HL-60 (cell line): ENCODE data around the gene NCS1.

ENCODE experiments used
- DNase-seq, 2 experiments: peaks; one replicate each; pipeline ENCODE4 v3.0.0-alpha.2; 2010 to 2020; ENCODE audit warnings: low read depth in 1 of 2, low spot score in 1 of 2
- H3K27ac ChIP-seq: fragments of 250-450 bp; sonication (Bioruptor Pico); replicated peaks from 2 replicates; pipeline ENCODE4 v1.5.1; 2020; ENCODE audit warnings: mild to moderate bottlenecking, moderate library complexity
- H3K27me3 ChIP-seq: fragments of 250-450 bp; sonication (Bioruptor Pico); 2 replicates; pipeline ENCODE4 v1.5.1; 2021; ENCODE audit warnings: mild to moderate bottlenecking, moderate library complexity; ENCODE audit not compliant: insufficient read depth, poor library complexity, severe bottlenecking
- H3K4me3 ChIP-seq: replicated peaks from 2 replicates; pipeline ENCODE4 v1.5.1; 2011; ENCODE audit warnings: mild to moderate bottlenecking, control low read depth, low read length; ENCODE audit not compliant: insufficient read depth
- GABPA ChIP-seq: IDR thresholded peaks from 2 replicates; pipeline ENCODE4 v1.6.1; 2012; ENCODE audit warnings: low read depth
- POLR2AphosphoS5 ChIP-seq: IDR thresholded peaks from 2 replicates; pipeline ENCODE4 v1.6.1; 2012; ENCODE audit warnings: low read depth
- SPI1 ChIP-seq: IDR thresholded peaks from 2 replicates; pipeline ENCODE4 v1.6.1; 2012; ENCODE audit warnings: low read depth, mild to moderate bottlenecking, borderline replicate concordance
- TF ChIP-seq, protein P1 (sequence below): IDR thresholded peaks from one replicate; pipeline ENCODE4 v1.5.1; 2011; ENCODE audit warnings: low read length, control low read depth, inconsistent platforms; ENCODE audit not compliant: insufficient read depth
- TF ChIP-seq, protein P2 (sequence below): IDR thresholded peaks from 2 replicates; pipeline ENCODE4 v1.6.1; 2012; ENCODE audit warnings: low read depth; ENCODE audit not compliant: insufficient replicate concordance

The NCS1 gene

DNA sequence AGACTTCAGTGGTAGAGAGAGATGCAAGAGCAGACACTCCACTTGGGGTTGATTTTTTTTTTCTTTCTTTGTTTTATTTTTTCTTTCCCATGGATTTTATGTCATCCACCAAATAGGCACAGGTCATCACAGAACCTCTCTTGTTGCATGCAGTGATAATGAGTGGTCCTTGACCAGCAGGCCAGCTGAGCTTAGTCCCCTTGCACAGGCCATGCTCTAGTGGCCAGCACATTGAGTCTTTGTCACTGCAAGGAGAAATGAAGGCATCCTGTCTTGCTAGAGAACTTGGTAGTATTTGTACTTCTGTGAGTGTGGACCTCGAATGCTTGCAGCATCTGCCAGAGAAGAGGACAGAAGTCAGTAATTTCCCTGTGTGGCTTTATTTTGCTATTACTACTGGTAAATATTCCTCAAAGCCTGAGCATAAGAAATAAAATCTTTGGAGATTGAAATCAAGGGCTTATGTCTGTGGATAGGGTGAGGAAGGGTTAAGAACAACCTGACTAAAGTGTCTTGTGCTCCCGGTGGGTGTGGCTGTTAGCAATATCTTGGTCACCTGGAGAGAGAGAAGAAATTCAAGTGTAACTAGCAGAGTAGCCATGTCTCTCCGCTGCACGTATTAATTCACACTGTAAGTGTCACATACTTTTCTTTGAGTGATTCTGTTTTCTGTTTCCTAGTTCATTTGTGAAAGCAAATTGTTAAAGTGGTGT is 45.3 kb upstream of the NCS1 start:
- Histone ChIP-seq H3K27me3 (no peaks in the 10 kb centered on the region), H3K4me3 (no peak overlapping the region), H3K27ac (no peak overlapping the region)
- TF ChIP-seq SPI1 (no peak), POLR2AphosphoS5 (no peak), GABPA (no peak)
- TF ChIP-seq, protein P1, sequence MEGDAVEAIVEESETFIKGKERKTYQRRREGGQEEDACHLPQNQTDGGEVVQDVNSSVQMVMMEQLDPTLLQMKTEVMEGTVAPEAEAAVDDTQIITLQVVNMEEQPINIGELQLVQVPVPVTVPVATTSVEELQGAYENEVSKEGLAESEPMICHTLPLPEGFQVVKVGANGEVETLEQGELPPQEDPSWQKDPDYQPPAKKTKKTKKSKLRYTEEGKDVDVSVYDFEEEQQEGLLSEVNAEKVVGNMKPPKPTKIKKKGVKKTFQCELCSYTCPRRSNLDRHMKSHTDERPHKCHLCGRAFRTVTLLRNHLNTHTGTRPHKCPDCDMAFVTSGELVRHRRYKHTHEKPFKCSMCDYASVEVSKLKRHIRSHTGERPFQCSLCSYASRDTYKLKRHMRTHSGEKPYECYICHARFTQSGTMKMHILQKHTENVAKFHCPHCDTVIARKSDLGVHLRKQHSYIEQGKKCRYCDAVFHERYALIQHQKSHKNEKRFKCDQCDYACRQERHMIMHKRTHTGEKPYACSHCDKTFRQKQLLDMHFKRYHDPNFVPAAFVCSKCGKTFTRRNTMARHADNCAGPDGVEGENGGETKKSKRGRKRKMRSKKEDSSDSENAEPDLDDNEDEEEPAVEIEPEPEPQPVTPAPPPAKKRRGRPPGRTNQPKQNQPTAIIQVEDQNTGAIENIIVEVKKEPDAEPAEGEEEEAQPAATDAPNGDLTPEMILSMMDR, result no peak
- TF ChIP-seq, protein P2, sequence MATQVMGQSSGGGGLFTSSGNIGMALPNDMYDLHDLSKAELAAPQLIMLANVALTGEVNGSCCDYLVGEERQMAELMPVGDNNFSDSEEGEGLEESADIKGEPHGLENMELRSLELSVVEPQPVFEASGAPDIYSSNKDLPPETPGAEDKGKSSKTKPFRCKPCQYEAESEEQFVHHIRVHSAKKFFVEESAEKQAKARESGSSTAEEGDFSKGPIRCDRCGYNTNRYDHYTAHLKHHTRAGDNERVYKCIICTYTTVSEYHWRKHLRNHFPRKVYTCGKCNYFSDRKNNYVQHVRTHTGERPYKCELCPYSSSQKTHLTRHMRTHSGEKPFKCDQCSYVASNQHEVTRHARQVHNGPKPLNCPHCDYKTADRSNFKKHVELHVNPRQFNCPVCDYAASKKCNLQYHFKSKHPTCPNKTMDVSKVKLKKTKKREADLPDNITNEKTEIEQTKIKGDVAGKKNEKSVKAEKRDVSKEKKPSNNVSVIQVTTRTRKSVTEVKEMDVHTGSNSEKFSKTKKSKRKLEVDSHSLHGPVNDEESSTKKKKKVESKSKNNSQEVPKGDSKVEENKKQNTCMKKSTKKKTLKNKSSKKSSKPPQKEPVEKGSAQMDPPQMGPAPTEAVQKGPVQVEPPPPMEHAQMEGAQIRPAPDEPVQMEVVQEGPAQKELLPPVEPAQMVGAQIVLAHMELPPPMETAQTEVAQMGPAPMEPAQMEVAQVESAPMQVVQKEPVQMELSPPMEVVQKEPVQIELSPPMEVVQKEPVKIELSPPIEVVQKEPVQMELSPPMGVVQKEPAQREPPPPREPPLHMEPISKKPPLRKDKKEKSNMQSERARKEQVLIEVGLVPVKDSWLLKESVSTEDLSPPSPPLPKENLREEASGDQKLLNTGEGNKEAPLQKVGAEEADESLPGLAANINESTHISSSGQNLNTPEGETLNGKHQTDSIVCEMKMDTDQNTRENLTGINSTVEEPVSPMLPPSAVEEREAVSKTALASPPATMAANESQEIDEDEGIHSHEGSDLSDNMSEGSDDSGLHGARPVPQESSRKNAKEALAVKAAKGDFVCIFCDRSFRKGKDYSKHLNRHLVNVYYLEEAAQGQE, result no peak
- DNase-seq, result no peak

DNA sequence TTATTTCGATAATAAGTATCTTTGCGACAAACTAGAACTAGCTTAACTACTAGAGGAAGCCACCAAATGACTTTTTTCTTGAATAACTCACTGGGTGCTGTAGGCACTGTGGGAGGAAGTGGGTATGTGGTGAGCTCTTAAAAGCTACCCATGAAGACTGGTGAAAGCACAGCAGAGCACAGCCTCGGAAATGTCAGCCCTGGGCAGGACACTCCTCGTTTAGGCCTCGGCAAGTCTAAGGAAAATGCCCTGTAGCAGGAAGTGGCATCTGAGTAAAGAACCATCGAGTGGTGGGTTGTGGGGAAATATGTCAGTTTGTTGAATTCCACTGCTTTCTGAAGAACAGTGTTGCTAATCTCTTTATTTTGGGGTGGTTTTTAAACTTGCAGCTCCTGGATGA is 44.0 kb upstream of the NCS1 start:
- TF ChIP-seq GABPA (0 out of 2 replicates have a peak, but pooled peaks have one; percentile 11), POLR2AphosphoS5 (no peak), SPI1 (peak; percentile 92)
- TF ChIP-seq, protein P1, result no peak
- TF ChIP-seq, protein P2, result no peak
- peak; percentile 32 to 78 for DNase-seq
- H3K27me3 ChIP-seq, result no peaks in the 10 kb centered on the region
- H3K4me3 ChIP-seq, result no peak overlapping the region
- peak overlapping the region; percentile 64 for H3K27ac ChIP-seq

DNA sequence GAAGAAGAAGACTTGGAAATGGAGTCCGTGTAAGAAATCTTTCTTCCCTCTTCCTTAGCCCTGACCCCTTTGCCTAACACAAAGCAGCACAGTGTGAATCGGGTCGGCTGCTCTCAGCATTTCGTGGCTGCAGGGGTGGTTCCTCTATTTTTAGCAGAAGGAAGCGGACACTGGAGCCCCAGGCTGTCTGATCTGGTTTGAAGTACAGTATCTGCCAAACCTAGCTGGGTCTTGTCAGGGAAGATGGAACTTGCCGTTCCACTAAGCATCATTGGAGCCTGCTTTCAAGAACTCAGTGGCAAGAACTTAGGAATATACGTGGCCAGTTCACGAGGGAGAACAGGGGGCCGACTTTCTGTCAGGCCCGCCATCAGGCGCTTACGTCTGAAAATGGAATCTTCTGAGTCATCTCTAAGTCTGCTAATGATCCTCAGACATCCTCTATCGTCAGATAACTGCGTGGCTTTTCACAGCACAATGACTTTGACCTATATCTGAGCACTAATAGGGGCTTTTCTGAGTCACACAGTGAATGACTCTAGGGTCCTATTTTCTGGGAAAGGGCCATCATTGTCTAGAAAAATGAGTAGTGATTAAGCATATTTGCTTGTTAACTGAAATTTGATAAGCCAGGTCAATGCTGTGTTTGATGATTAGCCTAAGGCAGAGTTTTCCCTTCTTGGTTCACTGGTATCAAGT is 43.3 kb upstream of the NCS1 start:
- Histone ChIP-seq H3K27ac (peak overlapping the region; percentile 64), H3K4me3 (no peak overlapping the region), H3K27me3 (no peaks in the 10 kb centered on the region)
- TF ChIP-seq SPI1 (peak; percentile 67; the same call in 1 of the 2 replicates), GABPA (no peak)
- DNase-seq, result peak; percentile 41 to 90

DNA sequence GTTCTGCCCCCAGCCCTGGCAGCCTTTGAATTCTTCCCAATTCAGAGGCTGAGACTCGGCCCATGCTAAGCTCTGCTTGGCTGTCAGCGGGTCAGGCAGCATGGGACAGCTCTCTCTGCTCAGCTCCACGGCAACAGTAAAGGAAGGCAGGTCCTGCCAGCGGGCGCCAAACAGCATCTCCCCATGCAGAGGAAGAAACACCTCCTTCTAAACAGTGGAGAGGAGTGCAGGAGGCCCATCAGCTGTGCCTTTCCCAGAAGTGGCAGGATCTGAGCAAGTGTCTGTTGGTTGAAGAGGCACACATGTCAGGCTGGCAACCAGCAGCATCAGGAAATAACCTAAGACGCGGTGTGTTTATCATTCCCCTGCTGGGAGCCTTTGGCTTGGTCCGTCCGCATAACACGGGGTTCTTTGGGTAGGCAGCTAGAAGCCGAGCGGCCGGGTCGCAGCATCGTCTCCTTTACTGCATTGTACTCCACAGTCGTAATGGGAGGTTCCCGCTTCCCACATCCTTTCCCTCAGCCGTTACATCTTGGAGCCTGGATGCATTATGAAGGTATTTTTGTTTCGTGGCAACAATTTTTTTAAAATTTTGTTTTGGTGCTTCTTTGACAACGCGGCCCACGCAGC is 42.7 kb upstream of the NCS1 start:
- no peak overlapping the region for H3K4me3 ChIP-seq
- peak overlapping the region; percentile 64 for H3K27ac ChIP-seq
- no peak for TF ChIP-seq POLR2AphosphoS5
- TF ChIP-seq, protein P1, result no peak
- TF ChIP-seq SPI1, result no peak
- TF ChIP-seq, protein P2, result no peak
- TF ChIP-seq GABPA, result no peak
- DNase-seq, result no peak
- no peaks in the 10 kb centered on the region for H3K27me3 ChIP-seq
